ENCODE measurements around the gene TMX2. TPM values are rescaled to one million over a fixed set of nuclear protein-coding genes. Genes with fewer than 3 reads are reported as not detected.

The TMX2 gene
- total RNA-seq, 1 donor from 2014 or later, result 84.4 TPM

- H3K36me3 Mint-ChIP-seq, result peaks cover 12% of the 10 kb centered on the region
- H3K4me1 Mint-ChIP-seq (ENCODE audit: unreplicated experiment), result peaks cover 23% of the 10 kb centered on the region
- peak overlapping the region; percentile 100 for H3K27ac Mint-ChIP-seq
Measured at GRCh38 chr11:57762235-57762861, 50.0 kb downstream of the TMX2 start.

GRCh38 chr11:57763568-57763967, 51.2 kb downstream of the TMX2 start:
- peak; percentile 58 for TF ChIP-seq CTCF (conservative IDR thresholded peaks at IDR 0.05)
- Mint-ChIP-seq H3K27me3 (no peaks in the 10 kb centered on the region), H3K27ac (peak overlapping the region; percentile 100), H3K9me3 (peaks cover 5% of the 10 kb centered on the region), H3K36me3 (peaks cover 15% of the 10 kb centered on the region), H3K4me1 (ENCODE audit: unreplicated experiment) (peaks cover 23% of the 10 kb centered on the region), H3K4me3 (peak overlapping the region; percentile 99)
- no peak for DNase-seq (ENCODE audit: extremely low spot score, unreplicated experiment)

More at GRCh38 chr11:57762235-57762861, 50.0 kb downstream of the TMX2 start:
- H3K27me3 Mint-ChIP-seq, result no peaks in the 10 kb centered on the region
- peaks cover 5% of the 10 kb centered on the region for H3K9me3 Mint-ChIP-seq
- TF ChIP-seq CTCF (conservative IDR thresholded peaks at IDR 0.05), result no peak
- no peak for DNase-seq (ENCODE audit: extremely low spot score, unreplicated experiment)
- peak overlapping the region; percentile 99 for H3K4me3 Mint-ChIP-seq

- H3K9me3 Mint-ChIP-seq, result peaks cover 5% of the 10 kb centered on the region
- peaks cover 15% of the 10 kb centered on the region for H3K36me3 Mint-ChIP-seq
- TF ChIP-seq CTCF (conservative IDR thresholded peaks at IDR 0.05), result no peak
- H3K27me3 Mint-ChIP-seq, result no peaks in the 10 kb centered on the region
- peak overlapping the region; percentile 99 for H3K4me3 Mint-ChIP-seq
- peak overlapping the region; percentile 100 for H3K27ac Mint-ChIP-seq
- DNase-seq (ENCODE audit: extremely low spot score, unreplicated experiment), result no peak
- H3K4me1 Mint-ChIP-seq (ENCODE audit: unreplicated experiment), result peaks cover 23% of the 10 kb centered on the region
Measured at GRCh38 chr11:57764021-57764420, 51.6 kb downstream of the TMX2 start.

GRCh38 chr11:57764566-57764965, 52.2 kb downstream of the TMX2 start:
- peak overlapping the region; percentile 99 for H3K4me3 Mint-ChIP-seq
- peaks cover 26% of the 10 kb centered on the region for H3K4me1 Mint-ChIP-seq (ENCODE audit: unreplicated experiment)
- no peak for DNase-seq (ENCODE audit: extremely low spot score, unreplicated experiment)
- H3K27ac Mint-ChIP-seq, result peak overlapping the region; percentile 100
- no peak for TF ChIP-seq CTCF (conservative IDR thresholded peaks at IDR 0.05)
- H3K27me3 Mint-ChIP-seq, result no peaks in the 10 kb centered on the region
- peaks cover 18% of the 10 kb centered on the region for H3K36me3 Mint-ChIP-seq
- peaks cover 5% of the 10 kb centered on the region for H3K9me3 Mint-ChIP-seq

GRCh38 chr11:57764972-57765371, 52.6 kb downstream of the TMX2 start:
- DNase-seq (ENCODE audit: extremely low spot score, unreplicated experiment), result no peak
- Mint-ChIP-seq H3K27ac (peak overlapping the region; percentile 100), H3K4me3 (peak overlapping the region; percentile 99), H3K36me3 (peaks cover 22% of the 10 kb centered on the region), H3K9me3 (peaks cover 5% of the 10 kb centered on the region), H3K27me3 (no peaks in the 10 kb centered on the region), H3K4me1 (ENCODE audit: unreplicated experiment) (peaks cover 30% of the 10 kb centered on the region)
- no peak for TF ChIP-seq CTCF (conservative IDR thresholded peaks at IDR 0.05)

All from type B pancreatic cell (in vitro differentiated cells).